ENCODE data around the gene BRME1. TPM values are rescaled to one million over a fixed set of nuclear protein-coding genes. Genes with fewer than 3 reads are reported as not detected.

BRME1 gene
- total and polyA plus RNA-seq, 3 donors from 2014 or later, result 17.8 to 48.9 (median 26.3) TPM

DNA sequence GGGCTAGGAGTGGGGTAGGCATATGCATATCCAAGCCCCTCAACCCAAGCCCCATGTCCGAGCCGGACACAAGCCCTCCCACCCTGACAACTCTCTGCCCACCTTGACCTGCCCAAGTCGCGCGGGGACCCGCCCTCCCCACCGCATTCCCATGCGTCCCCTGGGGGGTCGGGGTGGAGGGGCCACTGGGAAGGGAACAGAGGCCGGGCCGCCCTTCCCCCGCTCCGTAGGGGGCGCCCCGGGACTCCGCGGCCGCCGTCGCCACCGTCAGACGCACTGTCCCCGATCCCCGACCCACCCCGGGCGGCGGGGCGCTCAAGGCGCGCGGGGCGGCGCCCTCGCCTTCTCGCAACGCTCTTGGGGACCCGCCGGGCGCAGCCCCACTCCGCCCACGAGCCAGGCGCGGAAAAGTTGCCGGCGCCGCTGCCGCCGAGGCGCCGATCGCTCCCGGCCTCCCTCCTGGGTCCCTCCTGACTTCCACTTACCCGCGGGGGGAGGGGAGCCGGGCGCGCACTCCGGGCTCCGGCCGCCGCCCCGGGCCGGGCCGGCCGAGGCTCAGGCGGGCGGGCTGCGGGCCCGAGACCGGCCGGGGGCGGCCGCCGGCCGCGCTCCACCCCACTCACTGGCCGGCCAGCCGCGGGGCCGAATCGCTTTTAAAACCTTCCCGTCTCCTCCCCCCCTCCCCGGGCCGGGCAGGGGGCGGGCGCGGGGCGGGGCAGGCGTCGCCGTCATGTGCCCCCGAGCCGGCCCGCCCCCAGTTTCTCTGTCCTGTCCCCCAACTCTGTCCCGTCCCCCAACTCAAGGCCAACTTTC lies 63.4 kb downstream of the BRME1 start:
- no peaks in the 10 kb centered on the region for H3K36me3 ChIP-seq (ENCODE audit: low read depth, missing control alignments)
- H3K9me3 ChIP-seq, result no peaks in the 10 kb centered on the region
- no peaks in the 10 kb centered on the region for H3K27me3 ChIP-seq
- peaks cover 35% of the 10 kb centered on the region for H3K4me1 ChIP-seq
- H3K4me3 ChIP-seq, result peak overlapping the region; percentile 86 to 88
- intact Hi-C loops (cut with DNase I; ENCODE audit: low total_unique reads), result loop anchor here (5.0 kb wide), 1 partner anchor 50 kb away; no protein-coding TSS in a partner anchor
- 0 to 1% methylated on average over 19 to 54 of the region's 95 CpGs for WGBS, 2 donors
- TF ChIP-seq POLR2A (IDR thresholded peaks at IDR 0.05), result no peak
- TF ChIP-seq, protein P1, sequence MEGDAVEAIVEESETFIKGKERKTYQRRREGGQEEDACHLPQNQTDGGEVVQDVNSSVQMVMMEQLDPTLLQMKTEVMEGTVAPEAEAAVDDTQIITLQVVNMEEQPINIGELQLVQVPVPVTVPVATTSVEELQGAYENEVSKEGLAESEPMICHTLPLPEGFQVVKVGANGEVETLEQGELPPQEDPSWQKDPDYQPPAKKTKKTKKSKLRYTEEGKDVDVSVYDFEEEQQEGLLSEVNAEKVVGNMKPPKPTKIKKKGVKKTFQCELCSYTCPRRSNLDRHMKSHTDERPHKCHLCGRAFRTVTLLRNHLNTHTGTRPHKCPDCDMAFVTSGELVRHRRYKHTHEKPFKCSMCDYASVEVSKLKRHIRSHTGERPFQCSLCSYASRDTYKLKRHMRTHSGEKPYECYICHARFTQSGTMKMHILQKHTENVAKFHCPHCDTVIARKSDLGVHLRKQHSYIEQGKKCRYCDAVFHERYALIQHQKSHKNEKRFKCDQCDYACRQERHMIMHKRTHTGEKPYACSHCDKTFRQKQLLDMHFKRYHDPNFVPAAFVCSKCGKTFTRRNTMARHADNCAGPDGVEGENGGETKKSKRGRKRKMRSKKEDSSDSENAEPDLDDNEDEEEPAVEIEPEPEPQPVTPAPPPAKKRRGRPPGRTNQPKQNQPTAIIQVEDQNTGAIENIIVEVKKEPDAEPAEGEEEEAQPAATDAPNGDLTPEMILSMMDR (IDR thresholded peaks at IDR 0.05), result no peak
- peak; percentile 83 for DNase-seq
- peak overlapping the region; percentile 95 to 99 for H3K27ac ChIP-seq

DNA sequence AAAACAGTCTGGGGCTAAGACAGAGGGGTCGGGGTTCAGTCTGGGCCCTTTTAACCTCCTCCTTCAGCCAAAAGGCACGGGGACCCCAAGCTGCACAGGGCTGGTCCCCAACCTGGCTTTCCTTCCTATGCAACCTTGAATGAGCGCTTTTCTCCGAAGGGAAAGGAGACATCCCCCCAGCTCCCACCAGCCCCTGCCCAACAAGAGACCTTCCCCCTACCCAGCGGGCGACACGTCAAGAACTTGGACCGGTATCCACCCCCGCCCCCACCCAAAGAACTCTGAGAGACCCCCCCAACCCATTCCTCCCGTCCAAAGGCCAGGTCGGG lies 64.0 kb downstream of the BRME1 start:
- Histone ChIP-seq H3K9me3 (no peaks in the 10 kb centered on the region), H3K4me1 (peaks cover 30% of the 10 kb centered on the region), H3K27ac (peak overlapping the region; percentile 95 to 99), H3K4me3 (peak overlapping the region; percentile 86 to 88), H3K36me3 (ENCODE audit: low read depth, missing control alignments) (no peaks in the 10 kb centered on the region), H3K27me3 (no peaks in the 10 kb centered on the region)
- intact Hi-C loops (cut with DNase I; ENCODE audit: low total_unique reads), result loop anchor here (5.0 kb wide), 1 partner anchor 50 kb away; no protein-coding TSS in a partner anchor
- DNase-seq, result no peak
- WGBS, 2 donors, result 8 to 12% methylated on average over 4 to 10 of the region's 11 CpGs
- TF ChIP-seq, protein P1 (IDR thresholded peaks at IDR 0.05), result no peak
- TF ChIP-seq POLR2A (IDR thresholded peaks at IDR 0.05), result no peak

DNA sequence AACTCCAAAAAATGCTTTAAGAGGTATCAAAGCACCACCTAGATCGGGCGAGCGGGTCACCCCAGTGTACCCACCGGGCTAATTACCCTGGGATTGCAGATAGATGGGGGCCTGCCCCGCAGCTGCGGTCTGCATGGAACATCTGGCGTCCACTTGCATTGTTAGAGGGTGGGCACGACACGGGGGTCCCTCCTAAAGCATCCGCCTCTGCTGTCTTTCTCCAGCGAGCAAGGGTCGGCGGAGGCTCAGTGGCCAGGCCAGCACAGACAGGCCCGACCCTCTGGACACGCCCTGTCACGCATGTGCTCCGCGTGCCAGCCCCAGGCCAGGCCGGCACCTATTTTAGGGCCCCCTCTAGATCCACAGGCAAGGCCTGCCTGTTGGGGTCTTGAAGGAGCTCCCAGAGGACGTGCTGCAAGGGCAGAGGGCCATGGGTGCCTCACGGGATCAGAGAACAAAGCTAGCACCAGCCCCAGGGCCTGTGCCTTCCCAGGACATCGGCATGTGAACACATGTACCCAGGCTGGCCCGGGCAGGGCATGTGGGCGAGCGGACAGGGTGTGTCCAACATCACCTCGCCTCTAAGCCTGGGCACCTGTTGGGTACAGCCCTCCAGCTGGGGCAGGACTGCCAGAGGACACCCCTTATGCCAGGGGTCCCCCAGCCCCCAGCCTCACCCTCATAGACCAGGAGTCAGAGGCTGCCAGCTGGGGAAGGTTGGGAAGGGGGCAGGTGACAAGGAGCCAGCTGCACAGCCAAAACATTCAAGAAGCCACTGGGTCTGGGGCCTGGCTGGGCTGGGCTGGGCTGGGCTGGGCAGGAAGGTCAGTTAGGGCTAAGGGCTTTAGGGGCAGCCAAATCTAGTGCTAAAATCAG lies 64.6 kb downstream of the BRME1 start:
- no peak for DNase-seq
- 64 to 82% methylated on average over 6 to 26 of the region's 26 CpGs for WGBS, 2 donors
- TF ChIP-seq POLR2A (IDR thresholded peaks at IDR 0.05), result no peak
- TF ChIP-seq, protein P1 (IDR thresholded peaks at IDR 0.05), result no peak
- Histone ChIP-seq H3K27me3 (no peaks in the 10 kb centered on the region), H3K36me3 (ENCODE audit: low read depth, missing control alignments) (no peaks in the 10 kb centered on the region), H3K4me1 (peaks cover 24% of the 10 kb centered on the region), H3K9me3 (no peaks in the 10 kb centered on the region), H3K4me3 (peak overlapping the region; percentile 86 to 88), H3K27ac (peak overlapping the region; percentile 95 to 99)
- intact Hi-C loops (cut with DNase I; ENCODE audit: low total_unique reads), result loop anchor here (5.0 kb wide), 1 partner anchor 49 kb away; no protein-coding TSS in a partner anchor

DNA sequence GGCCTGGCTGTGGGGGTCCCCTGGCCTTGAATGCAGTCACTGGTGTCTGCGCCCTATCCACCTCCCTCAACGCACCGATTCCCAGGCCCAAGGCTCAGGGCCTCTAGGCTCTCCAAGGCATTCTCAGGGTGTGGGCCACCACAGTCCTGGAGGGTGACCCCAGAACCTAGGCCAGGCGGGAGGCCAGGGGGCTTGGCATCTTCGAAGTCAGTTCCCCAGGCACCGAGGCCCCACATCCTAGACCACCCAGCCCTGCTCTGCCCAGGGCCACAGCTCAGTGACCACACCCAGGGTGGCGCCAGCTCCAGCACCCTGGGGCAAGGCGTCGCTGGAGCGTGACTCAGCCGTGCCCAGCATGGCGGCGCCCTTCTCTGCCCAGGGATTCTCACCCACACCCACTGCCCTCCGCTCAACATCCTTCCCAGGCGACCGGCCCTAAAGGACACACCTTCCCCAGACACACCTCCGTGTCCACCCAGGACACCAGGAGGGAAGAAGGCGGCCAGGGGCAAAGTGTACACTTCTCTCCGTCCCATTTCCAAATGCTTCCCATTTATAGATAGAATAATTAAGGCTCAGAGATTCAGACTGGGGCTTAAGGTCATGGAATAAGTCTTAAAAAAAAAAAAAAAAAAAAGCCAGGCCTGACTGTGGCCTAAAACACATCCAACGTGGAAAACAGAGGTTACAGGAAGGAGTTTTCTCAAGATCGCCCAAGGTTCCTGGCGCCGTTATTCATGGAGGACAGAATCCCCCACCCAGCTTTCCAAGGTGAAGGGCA lies 65.4 kb downstream of the BRME1 start:
- 46 to 52% methylated on average over 14 to 21 of the region's 23 CpGs for WGBS, 2 donors
- intact Hi-C loops (cut with DNase I; ENCODE audit: low total_unique reads), result loop anchor here (5.0 kb wide), 1 partner anchor 48 kb away; no protein-coding TSS in a partner anchor
- no peak for DNase-seq
- Histone ChIP-seq H3K27ac (peak overlapping the region; percentile 95 to 99), H3K36me3 (ENCODE audit: low read depth, missing control alignments) (no peaks in the 10 kb centered on the region), H3K9me3 (no peaks in the 10 kb centered on the region), H3K27me3 (no peaks in the 10 kb centered on the region), H3K4me1 (peaks cover 20% of the 10 kb centered on the region), H3K4me3 (peak overlapping the region; percentile 86 to 88)
- TF ChIP-seq, protein P1 (IDR thresholded peaks at IDR 0.05), result no peak
- TF ChIP-seq POLR2A (IDR thresholded peaks at IDR 0.05), result no peak

Data from testis (tissue), 3 donors.